ENCODE data around the gene TRABD.
"Not testable (repeated sequence)": the region's sequence is repeated elsewhere in the genome, so short reads cannot be mapped to it uniquely, and the experiment has no call there.

The TRABD gene

GRCh38 chr22:50204998-50205397 lies 19.3 kb downstream of the TRABD start:
- DNase-seq = not testable (repeated sequence)

- no peak for DNase-seq
These were observed 20.3 kb downstream of the TRABD start for GRCh38 chr22:50205781-50206569.

GRCh38 chr22:50206599-50206998 lies 20.9 kb downstream of the TRABD start:
- no peak for DNase-seq

GRCh38 chr22:50207383-50208140 lies 21.8 kb downstream of the TRABD start:
- no peak for DNase-seq

- DNase-seq = no peak
These were observed 22.8 kb downstream of the TRABD start for GRCh38 chr22:50208430-50208938.

GRCh38 chr22:50208939-50209892 lies 23.5 kb downstream of the TRABD start:
- no peak for DNase-seq

GRCh38 chr22:50209893-50210292 lies 24.2 kb downstream of the TRABD start:
- peak; percentile 61 for DNase-seq

GRCh38 chr22:50210378-50211139 lies 24.8 kb downstream of the TRABD start:
- no peak for DNase-seq

GRCh38 chr22:50211147-50211546 lies 25.4 kb downstream of the TRABD start:
- DNase-seq = no peak

- DNase-seq = no peak
These were observed 27.6 kb downstream of the TRABD start for GRCh38 chr22:50213263-50213662.

- no peak for DNase-seq
These were observed 29.8 kb downstream of the TRABD start for GRCh38 chr22:50215297-50216054.

- no peak for DNase-seq
These were observed 30.5 kb downstream of the TRABD start for GRCh38 chr22:50216055-50216683.

- no peak for DNase-seq
These were observed 31.2 kb downstream of the TRABD start for GRCh38 chr22:50216684-50217520.

- DNase-seq = no peak
These were observed 31.9 kb downstream of the TRABD start for GRCh38 chr22:50217543-50218152.

GRCh38 chr22:50218153-50218995 lies 32.7 kb downstream of the TRABD start:
- DNase-seq = no peak

- DNase-seq = peak; percentile 79
These were observed 33.4 kb downstream of the TRABD start for GRCh38 chr22:50218996-50219727.

GRCh38 chr22:50219800-50220602 lies 34.3 kb downstream of the TRABD start:
- DNase-seq = no peak

Data from fibroblast of skin of right biceps (primary cell).